Glomerular endothelial cell (primary cell): ENCODE results near the gene SMYD2. TPM values are rescaled to one million over a fixed set of nuclear protein-coding genes. Genes with fewer than 3 reads are reported as not detected.
"Not testable (repeated sequence)": the region's sequence is repeated elsewhere in the genome, so short reads cannot be mapped to it uniquely, and the experiment has no call there.

Source experiments
- DNase-seq: peaks from one replicate; pipeline ENCODE4 v3.0.0-alpha.2; 2011; ENCODE audit warnings: low read depth, low spot score; ENCODE audit errors: extremely low read depth
- total RNA-seq: library from RNA; depleted of rRNA; stranded (reverse); fragments of >200 nt; gene quantifications from 2 replicates; pipeline ENCODE4 v1.2.3, GENCODE V29; 2015

The SMYD2 gene
- total RNA-seq, 1 donor from 2014 or later = 34.7 TPM

DNA sequence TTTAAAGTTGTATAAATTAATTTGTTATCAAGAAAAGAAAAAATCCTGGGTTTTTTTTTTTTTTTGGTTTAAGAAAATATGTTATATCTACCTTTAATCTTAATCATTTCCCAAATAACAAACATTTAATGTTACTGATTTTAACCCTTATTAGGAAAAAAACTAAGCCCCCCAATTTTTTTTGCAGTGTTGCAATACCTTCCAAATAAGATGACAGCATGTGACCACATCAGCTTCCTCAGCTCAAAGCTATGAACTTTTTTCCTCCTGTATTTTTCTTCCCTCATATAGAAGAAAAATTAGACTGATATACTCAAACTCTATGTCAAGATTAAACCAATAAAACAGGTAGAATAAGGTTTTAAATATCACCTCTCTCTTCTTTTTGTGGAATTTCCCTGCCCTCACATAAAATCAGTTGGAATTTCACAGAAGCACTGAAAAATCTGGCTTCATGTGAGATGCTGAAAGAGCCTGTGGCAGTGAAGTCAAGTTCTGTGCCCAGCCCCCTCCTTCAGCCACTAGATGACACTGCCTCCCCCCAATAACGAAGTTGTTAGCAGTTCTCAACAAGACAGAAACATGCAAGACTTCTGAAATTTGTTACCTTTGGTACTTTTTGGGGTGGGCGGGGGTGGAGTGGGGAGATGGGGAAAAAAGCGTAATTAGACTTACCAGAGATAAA lies 9.6 kb upstream of the SMYD2 start:
- no peak for DNase-seq

- no peak for DNase-seq
Measured at GRCh38 chr1:214271995-214272731, 8.8 kb upstream of the SMYD2 start.

DNA sequence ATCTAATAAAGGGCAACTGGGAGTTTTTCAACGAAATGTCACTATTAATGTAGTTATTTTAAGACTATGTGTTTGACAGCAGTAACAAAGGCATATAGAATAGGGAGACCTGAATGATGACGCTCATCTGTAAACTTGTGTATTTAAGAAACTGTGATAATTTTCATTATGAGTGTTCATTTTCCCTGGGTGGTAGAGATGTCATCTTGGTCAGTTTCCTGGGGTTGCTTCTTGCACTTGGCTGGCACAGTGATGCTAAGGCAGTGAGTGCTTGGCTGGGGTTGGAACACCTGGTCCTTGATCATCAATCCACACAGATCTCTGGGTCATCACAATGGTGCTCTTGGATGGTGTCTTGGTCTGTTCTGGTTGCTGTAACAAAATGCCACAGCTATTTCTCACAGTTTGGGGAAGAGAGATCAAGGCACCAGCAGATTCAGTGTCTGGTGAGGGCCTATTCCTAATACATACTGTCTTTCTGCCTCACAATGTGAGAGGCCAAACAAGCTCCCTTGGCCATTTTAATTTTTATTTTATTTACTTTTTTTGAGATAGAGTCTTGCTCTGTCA lies 7.9 kb upstream of the SMYD2 start:
- no peak for DNase-seq

- not testable (repeated sequence) for DNase-seq
Measured at GRCh38 chr1:214275700-214276099, 5.3 kb upstream of the SMYD2 start.

DNA sequence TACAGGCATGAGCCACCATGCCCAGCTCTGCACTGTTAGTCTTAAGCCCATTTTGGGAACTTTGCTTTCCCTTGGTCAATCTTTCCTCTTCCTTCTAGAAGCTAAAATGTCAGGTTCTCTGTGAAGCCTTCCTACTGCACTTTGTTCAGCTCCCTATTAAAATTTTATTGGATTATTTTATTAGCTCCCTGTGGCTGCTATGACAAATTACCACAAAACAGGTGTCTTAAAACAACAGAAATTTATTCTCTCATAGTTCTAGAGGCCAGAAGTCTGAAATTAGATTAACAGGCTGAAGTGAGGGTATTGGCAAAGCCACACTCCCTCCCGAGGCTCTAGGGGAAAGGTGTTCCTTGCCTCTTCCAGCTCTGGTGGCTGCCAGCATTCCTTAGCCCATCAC lies 4.2 kb upstream of the SMYD2 start:
- no peak for DNase-seq

- no peak for DNase-seq
Measured at GRCh38 chr1:214277704-214278635, 3.0 kb upstream of the SMYD2 start.

- DNase-seq = no peak
Measured at GRCh38 chr1:214280386-214281020, 456 bp upstream of the SMYD2 start.

GRCh38 chr1:214281720-214282629 lies 1.0 kb downstream of the SMYD2 start:
- DNase-seq = no peak

DNA sequence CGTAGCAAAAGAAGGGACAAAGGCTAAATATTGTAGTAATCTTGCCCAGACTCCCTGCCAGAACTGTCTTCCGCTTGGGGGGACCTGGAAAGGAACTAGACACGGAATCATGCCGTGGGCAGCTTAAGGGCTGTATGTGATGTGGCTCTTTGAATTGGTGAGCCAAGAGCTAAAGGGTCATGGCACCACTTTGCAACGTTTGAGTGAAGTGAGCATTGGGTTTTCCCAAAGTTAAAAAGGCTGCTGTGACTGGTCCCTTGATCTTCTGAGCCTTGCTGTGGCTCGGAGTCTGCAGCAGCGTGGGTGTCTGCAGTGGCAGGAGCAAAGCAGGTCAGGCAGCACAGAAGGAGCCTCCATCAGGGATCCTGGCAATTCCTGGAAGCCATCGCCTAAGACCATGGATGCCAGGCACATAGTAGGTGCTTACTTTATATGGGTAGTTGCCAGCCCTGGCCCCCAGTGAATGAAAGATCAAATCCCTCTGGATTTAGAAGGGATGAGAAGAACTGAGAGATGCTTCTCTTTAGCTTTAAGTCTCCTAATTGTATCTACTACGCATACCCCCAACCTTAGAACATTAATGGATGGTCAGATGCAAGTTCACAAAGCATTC lies 1.8 kb downstream of the SMYD2 start:
- DNase-seq = no peak

GRCh38 chr1:214285610-214286440 lies 4.9 kb downstream of the SMYD2 start:
- DNase-seq = no peak

DNA sequence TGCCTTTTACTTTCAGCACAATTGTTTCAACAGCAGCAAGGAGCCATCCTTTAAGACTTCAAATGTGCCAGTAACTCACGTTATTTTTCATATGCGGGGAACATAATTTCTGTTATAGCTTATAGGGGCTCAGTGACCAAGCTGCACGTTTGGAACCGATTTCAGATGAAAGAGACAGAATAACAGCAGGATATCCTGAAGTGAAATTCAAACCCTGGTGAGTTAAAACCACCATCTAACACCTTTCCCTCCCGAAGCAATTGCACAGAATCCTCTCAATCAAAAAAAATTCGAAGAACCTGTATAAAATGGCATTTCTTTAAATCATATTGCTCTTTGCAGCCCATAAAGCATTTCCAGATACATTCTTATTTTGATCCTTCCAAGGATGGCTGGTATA lies 6.9 kb downstream of the SMYD2 start:
- no peak for DNase-seq

- no peak for DNase-seq
Measured at GRCh38 chr1:214289574-214290272, 8.8 kb downstream of the SMYD2 start.

GRCh38 chr1:214290424-214291037 lies 9.6 kb downstream of the SMYD2 start:
- no peak for DNase-seq

DNA sequence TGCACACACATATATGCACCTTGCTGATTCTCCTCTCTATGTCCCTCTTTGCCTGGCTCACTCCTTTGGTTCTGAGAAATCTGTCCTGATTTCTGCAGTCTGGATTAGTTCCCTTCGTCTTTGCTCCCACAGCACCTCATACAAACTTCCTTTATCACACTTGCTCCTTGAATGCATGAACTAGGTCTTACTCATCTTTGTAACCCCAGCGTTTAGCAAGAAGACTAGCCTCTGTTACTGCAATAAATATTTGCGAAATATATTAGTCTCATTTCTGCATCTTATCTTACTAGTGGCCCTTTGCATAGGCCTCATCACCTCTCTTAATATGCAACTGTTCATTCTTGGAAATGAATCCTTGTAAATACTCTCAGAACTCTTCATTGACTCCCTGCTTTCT lies 11.4 kb downstream of the SMYD2 start:
- no peak for DNase-seq

DNA sequence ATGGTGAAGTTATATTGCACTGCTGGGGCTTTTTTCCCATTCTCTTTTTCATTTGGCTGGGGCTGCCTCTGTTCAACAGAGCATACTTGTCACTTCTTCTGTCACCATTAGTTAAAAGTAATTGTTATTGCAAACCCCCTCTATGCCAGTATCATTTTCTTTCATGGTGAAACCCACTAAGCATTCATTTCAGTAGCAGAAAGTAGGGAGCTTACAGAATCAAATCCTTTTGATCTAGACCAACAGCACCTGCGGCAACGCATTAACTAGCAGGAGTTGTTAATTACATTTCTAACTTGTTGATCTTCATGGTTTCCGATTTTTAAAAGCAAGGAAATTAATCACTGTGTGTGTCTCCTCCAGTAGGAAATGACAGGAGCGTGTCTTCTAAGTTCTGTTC lies 15.0 kb downstream of the SMYD2 start:
- DNase-seq = no peak

GRCh38 chr1:214296860-214297745 lies 16.1 kb downstream of the SMYD2 start:
- no peak for DNase-seq
